ENCODE data around the gene RPL13. TPM values are rescaled to one million over a fixed set of nuclear protein-coding genes. Genes with fewer than 3 reads are reported as not detected.

The RPL13 gene
- total RNA-seq, 1 donor from 2014 or later, result 8,204 TPM

GRCh38 chr16:89547291-89547690 lies 13.2 kb upstream of the RPL13 start:
- H3K36me3 ChIP-seq, result peaks cover 3 to 74% of the 10 kb centered on the region in 2 donors
- no peak overlapping the region for H3K27ac ChIP-seq
- no peaks in the 10 kb centered on the region for H3K4me1 ChIP-seq
- no peaks in the 10 kb centered on the region for H3K27me3 ChIP-seq
- no peak for TF ChIP-seq POLR2A (IDR thresholded peaks at IDR 0.05)
- no peak overlapping the region for H3K4me3 ChIP-seq
- no peaks in the 10 kb centered on the region for H3K9me3 ChIP-seq
- intact Hi-C loops (cut with DNase I), result no loop called here
- no peak for DNase-seq (ENCODE audit: extremely low spot score in 2 of 2)

GRCh38 chr16:89547860-89548259 lies 12.6 kb upstream of the RPL13 start:
- Histone ChIP-seq H3K4me3 (no peak overlapping the region), H3K36me3 (peaks cover 3 to 78% of the 10 kb centered on the region in 2 donors), H3K9me3 (no peaks in the 10 kb centered on the region), H3K27ac (no peak overlapping the region), H3K4me1 (no peaks in the 10 kb centered on the region), H3K27me3 (no peaks in the 10 kb centered on the region)
- TF ChIP-seq POLR2A (IDR thresholded peaks at IDR 0.05) (no peak), CTCF (IDR thresholded peaks at IDR 0.05) (no peak), POLR2AphosphoS5 (IDR thresholded peaks at IDR 0.05; ENCODE audit: insufficient read depth in 1 of 2, low read depth in 1 of 2) (no peak)
- intact Hi-C loops (cut with DNase I), result no loop called here
- no peak for DNase-seq (ENCODE audit: extremely low spot score in 2 of 2)

- H3K27me3 ChIP-seq, result no peaks in the 10 kb centered on the region
- no peak overlapping the region for H3K4me3 ChIP-seq
- no peaks in the 10 kb centered on the region for H3K4me1 ChIP-seq
- no peak overlapping the region for H3K27ac ChIP-seq
- TF ChIP-seq POLR2AphosphoS5 (IDR thresholded peaks at IDR 0.05; ENCODE audit: insufficient read depth in 1 of 2, low read depth in 1 of 2) (no peak), CTCF (IDR thresholded peaks at IDR 0.05) (no peak), POLR2A (IDR thresholded peaks at IDR 0.05) (no peak)
- intact Hi-C loops (cut with DNase I), result no loop called here
- H3K9me3 ChIP-seq, result no peaks in the 10 kb centered on the region
- no peak for DNase-seq (ENCODE audit: extremely low spot score in 2 of 2)
- peaks cover 3 to 83% of the 10 kb centered on the region in 2 donors for H3K36me3 ChIP-seq
Measured at GRCh38 chr16:89548344-89549006, 12.0 kb upstream of the RPL13 start.

- H3K27me3 ChIP-seq, result no peaks in the 10 kb centered on the region
- no peaks in the 10 kb centered on the region for H3K4me1 ChIP-seq
- intact Hi-C loops (cut with DNase I), result no loop called here
- TF ChIP-seq POLR2A (IDR thresholded peaks at IDR 0.05) (no peak), CTCF (IDR thresholded peaks at IDR 0.05) (no peak), POLR2AphosphoS5 (IDR thresholded peaks at IDR 0.05; ENCODE audit: insufficient read depth in 1 of 2, low read depth in 1 of 2) (no peak)
- H3K4me3 ChIP-seq, result no peak overlapping the region
- no peak overlapping the region for H3K27ac ChIP-seq
- no peaks in the 10 kb centered on the region for H3K9me3 ChIP-seq
- DNase-seq (ENCODE audit: extremely low spot score in 2 of 2), result no peak
- peaks cover 3 to 83% of the 10 kb centered on the region in 2 donors for H3K36me3 ChIP-seq
Measured at GRCh38 chr16:89549007-89549700, 11.3 kb upstream of the RPL13 start.

- no peaks in the 10 kb centered on the region for H3K9me3 ChIP-seq
- intact Hi-C loops (cut with DNase I), result loop anchor here (10.0 kb wide), 1 partner anchor 216 kb away; no protein-coding TSS in a partner anchor
- no peaks in the 10 kb centered on the region for H3K4me1 ChIP-seq
- no peak for DNase-seq (ENCODE audit: extremely low spot score in 2 of 2)
- no peaks in the 10 kb centered on the region for H3K27me3 ChIP-seq
- H3K4me3 ChIP-seq, result no peak overlapping the region
- no peak overlapping the region for H3K27ac ChIP-seq
- TF ChIP-seq POLR2A (IDR thresholded peaks at IDR 0.05), result no peak
- TF ChIP-seq POLR2AphosphoS5 (IDR thresholded peaks at IDR 0.05; ENCODE audit: insufficient read depth in 1 of 2, low read depth in 1 of 2), result no peak
- TF ChIP-seq CTCF (IDR thresholded peaks at IDR 0.05), result no peak
- peaks cover 3 to 83% of the 10 kb centered on the region in 2 donors for H3K36me3 ChIP-seq
Measured at GRCh38 chr16:89550421-89551007, 10.0 kb upstream of the RPL13 start.
